ENCODE measurements around the gene BCL2A1. TPM values are rescaled to one million over a fixed set of nuclear protein-coding genes. Genes with fewer than 3 reads are reported as not detected.

Gene BCL2A1
- polyA plus RNA-seq, 1 donor (not counting 4 experiments of a cell fraction or from before 2014, with no cell fraction given), result 0.10 TPM

- dilution Hi-C loops (cut with MboI; ENCODE audit: extremely low pct_ligation_motif_present, low sequenced_read_pairs), result no loop called here
- no peak overlapping the region for H3K27ac ChIP-seq (ENCODE audit: control insufficient read depth, insufficient read depth, low read length)
- H3K27me3 ChIP-seq (ENCODE audit: control insufficient read depth, extremely low read depth, insufficient read depth, low read length), result no peaks in the 10 kb centered on the region
- no peak overlapping the region for H3K4me2 ChIP-seq (ENCODE audit: control insufficient read depth, extremely low read depth, insufficient read depth, low read depth, low read length)
- no peaks in the 10 kb centered on the region for H4K20me1 ChIP-seq (ENCODE audit: control insufficient read depth, extremely low read depth, insufficient read depth, low read length)
- H2AFZ ChIP-seq (ENCODE audit: control insufficient read depth, low read length), result no peak overlapping the region
- no peak overlapping the region for H3K4me3 ChIP-seq (ENCODE audit: control insufficient read depth in 2 of 3, extremely low read depth in 1 of 3, insufficient read depth in 2 of 3, low read depth in 1 of 3, low read length in 3 of 3)
- TF ChIP-seq EZH2 (IDR thresholded peaks at IDR 0.05; ENCODE audit: low read length) (no peak), CTCF (optimal IDR thresholded peaks at IDR 0.05 in 1 of 3, IDR thresholded peaks at IDR 0.05 in 1 of 3, conservative IDR thresholded peaks at IDR 0.05 in 1 of 3; ENCODE audit: extremely low read depth in 1 of 3, insufficient read depth in 2 of 3, low read length in 3 of 3) (no peak)
- no peak overlapping the region for H3K9ac ChIP-seq (ENCODE audit: control insufficient read depth, extremely low read depth, insufficient read depth, low read length)
- peaks cover 3% of the 10 kb centered on the region for H3K4me1 ChIP-seq (ENCODE audit: control insufficient read depth, extremely low read depth, insufficient read depth, low read length)
- H3K79me2 ChIP-seq (ENCODE audit: control insufficient read depth, insufficient read depth, low read length), result no peaks in the 10 kb centered on the region
- no peaks in the 10 kb centered on the region for H3K9me1 ChIP-seq (ENCODE audit: control insufficient read depth, extremely low read depth, insufficient read depth, low read length)
- no peaks in the 10 kb centered on the region for H3K9me3 ChIP-seq (ENCODE audit: control insufficient read depth, low read depth, low read length)
- DNase-seq (ENCODE audit: low read depth, low spot score) (no peak), FAIRE-seq (no peak)
- H3K36me3 ChIP-seq (ENCODE audit: control insufficient read depth in 2 of 2, extremely low read depth in 1 of 2, insufficient read depth in 2 of 2, low read length in 2 of 2), result no peaks in the 10 kb centered on the region
Measured at GRCh38 chr15:79933231-79933630, 37.8 kb downstream of the BCL2A1 start.

GRCh38 chr15:79932447-79932846 lies 38.5 kb downstream of the BCL2A1 start:
- H3K36me3 ChIP-seq (ENCODE audit: control insufficient read depth in 2 of 2, extremely low read depth in 1 of 2, insufficient read depth in 2 of 2, low read length in 2 of 2), result no peaks in the 10 kb centered on the region
- TF ChIP-seq EZH2 (IDR thresholded peaks at IDR 0.05; ENCODE audit: low read length) (no peak), CTCF (optimal IDR thresholded peaks at IDR 0.05 in 1 of 3, IDR thresholded peaks at IDR 0.05 in 1 of 3, conservative IDR thresholded peaks at IDR 0.05 in 1 of 3; ENCODE audit: extremely low read depth in 1 of 3, insufficient read depth in 2 of 3, low read length in 3 of 3) (no peak)
- no peaks in the 10 kb centered on the region for H3K9me3 ChIP-seq (ENCODE audit: control insufficient read depth, low read depth, low read length)
- H3K79me2 ChIP-seq (ENCODE audit: control insufficient read depth, insufficient read depth, low read length), result no peaks in the 10 kb centered on the region
- no peaks in the 10 kb centered on the region for H4K20me1 ChIP-seq (ENCODE audit: control insufficient read depth, extremely low read depth, insufficient read depth, low read length)
- no peak overlapping the region for H3K27ac ChIP-seq (ENCODE audit: control insufficient read depth, insufficient read depth, low read length)
- H3K4me1 ChIP-seq (ENCODE audit: control insufficient read depth, extremely low read depth, insufficient read depth, low read length), result peaks cover 3% of the 10 kb centered on the region
- FAIRE-seq, result no peak
- H3K9ac ChIP-seq (ENCODE audit: control insufficient read depth, extremely low read depth, insufficient read depth, low read length), result no peak overlapping the region
- no peak overlapping the region for H3K4me3 ChIP-seq (ENCODE audit: control insufficient read depth in 2 of 3, extremely low read depth in 1 of 3, insufficient read depth in 2 of 3, low read depth in 1 of 3, low read length in 3 of 3)
- no peaks in the 10 kb centered on the region for H3K9me1 ChIP-seq (ENCODE audit: control insufficient read depth, extremely low read depth, insufficient read depth, low read length)
- no peaks in the 10 kb centered on the region for H3K27me3 ChIP-seq (ENCODE audit: control insufficient read depth, extremely low read depth, insufficient read depth, low read length)
- no peak overlapping the region for H3K4me2 ChIP-seq (ENCODE audit: control insufficient read depth, extremely low read depth, insufficient read depth, low read depth, low read length)
- H2AFZ ChIP-seq (ENCODE audit: control insufficient read depth, low read length), result no peak overlapping the region
- dilution Hi-C loops (cut with MboI; ENCODE audit: extremely low pct_ligation_motif_present, low sequenced_read_pairs), result no loop called here
- no peak for DNase-seq (ENCODE audit: low read depth, low spot score)
